OCI-LY7 (cell line): ENCODE data around the gene TFEB. TPM values are rescaled to one million over a fixed set of nuclear protein-coding genes. Genes with fewer than 3 reads are reported as not detected.

Source experiments
- BruUV-seq: library from RNA; stranded (reverse); fragments of 400-500 nt; replicated peaks from 2 replicates; lab custom pipeline; 2021; lab: Mats Ljungman, UMichigan
- CTCF ChIA-PET: fragments of 300-600 bp; sonication (Branson Sonifier 250); formaldehyde crosslinking; loops from one replicate; lab custom pipeline; 2022; ENCODE audit warnings: antibody characterized with exemption; ENCODE audit not compliant: unreplicated experiment; lab: Charles Lee
- POLR2A ChIA-PET: fragments of 300-600 bp; sonication (Branson Sonifier 250); formaldehyde crosslinking; loops from one replicate; lab custom pipeline; 2022; ENCODE audit warnings: antibody characterized with exemption; lab: Charles Lee
- DNase-seq: peaks from one replicate; pipeline ENCODE4 v3.0.0-alpha.2; 2015; ENCODE audit warnings: low spot score
- H2AFZ ChIP-seq: fragments of 200-600 bp; sonication (generic), shearing (Covaris generic); 2 replicates; pipeline ENCODE4 v1.6.1; 2014; ENCODE audit warnings: mild to moderate bottlenecking, antibody characterized with exemption, low read length, moderate library complexity
- H3K27ac ChIP-seq: fragments of 200-600 bp; sonication (generic); 2 replicates; pipeline ENCODE4 v1.5.1; 2014; ENCODE audit warnings: mixed run types, low read depth, mild to moderate bottlenecking, moderate library complexity, low read length, inconsistent platforms; ENCODE audit not compliant: poor library complexity, severe bottlenecking
- H3K36me3 ChIP-seq: fragments of 200-600 bp; sonication (generic); 2 replicates; pipeline ENCODE4 v1.6.1; 2014; ENCODE audit warnings: mild to moderate bottlenecking, antibody characterized with exemption, low read length, moderate library complexity, mixed read lengths; ENCODE audit not compliant: insufficient read depth
- H3K4me1 ChIP-seq: fragments of 200-600 bp; sonication (generic); 2 replicates; pipeline ENCODE4 v1.5.1; 2014; ENCODE audit warnings: mild to moderate bottlenecking, low read length; ENCODE audit not compliant: insufficient read depth, poor library complexity, severe bottlenecking
- H3K4me2 ChIP-seq: fragments of 200-600 bp; sonication (generic); 2 replicates; pipeline ENCODE4 v1.6.1; 2014; ENCODE audit warnings: mild to moderate bottlenecking, low read length
- H3K4me3 ChIP-seq: fragments of 200-600 bp; sonication (generic); 2 replicates; pipeline ENCODE4 v1.5.1; 2014; ENCODE audit warnings: mild to moderate bottlenecking, low read depth, low read length; ENCODE audit not compliant: poor library complexity, severe bottlenecking
- H3K79me2 ChIP-seq: fragments of 200-600 bp; sonication (generic); 2 replicates; pipeline ENCODE4 v1.6.1; 2016; ENCODE audit warnings: low read depth, mild to moderate bottlenecking, low read length, moderate library complexity, mixed read lengths; ENCODE audit not compliant: insufficient read depth
- H3K9me2 ChIP-seq: fragments of 200-600 bp; sonication (generic); 2 replicates; pipeline ENCODE4 v1.6.1; 2016; ENCODE audit warnings: mild to moderate bottlenecking, low read length, mixed read lengths; ENCODE audit not compliant: insufficient read depth
- H3K9me3 ChIP-seq: fragments of 200-600 bp; sonication (generic); 2 replicates; pipeline ENCODE4 v1.6.1; 2014; ENCODE audit warnings: mild to moderate bottlenecking, mixed run types, low read length, mixed read lengths
- H4K20me1 ChIP-seq: fragments of 200-600 bp; sonication (generic); 2 replicates; pipeline ENCODE4 v1.6.1; 2014; ENCODE audit warnings: mild to moderate bottlenecking, antibody characterized with exemption, low read length, moderate library complexity, mixed read lengths; ENCODE audit not compliant: insufficient read depth
- EZH2phosphoT487 ChIP-seq: fragments of 200-600 bp; sonication (generic); IDR thresholded peaks from 2 replicates; pipeline ENCODE4 v1.6.1; 2018; ENCODE audit warnings: low read depth, borderline replicate concordance, mild to moderate bottlenecking, mixed run types, antibody characterized with exemption, low read length, moderate library complexity, mixed read lengths
- intact Hi-C: fragments of 100-400 bp; cut with micrococcal nuclease; formaldehyde crosslinking; loops from one replicate; pipeline ENCODE4 v1.10.0; 2022; ENCODE audit not compliant: unreplicated experiment
- total RNA-seq, 2 experiments: library from RNA; depleted of rRNA in 1 of 2; stranded (reverse); fragments of >200 nt in 1 of 2; shearing (Covaris generic) in 1 of 2; gene quantifications; 2 replicates each; pipeline ENCODE4 v1.2.3, GENCODE V29; 2014 to 2022
- TF ChIP-seq, protein P1 (sequence below): fragments of 200-600 bp; sonication (generic); conservative IDR thresholded peaks from 2 replicates; pipeline ENCODE4 v1.5.1; 2014; ENCODE audit warnings: mild to moderate bottlenecking, antibody characterized with exemption, low read length, moderate library complexity, mixed read lengths

TFEB gene
- total RNA-seq, 2 experiments from 2014 or later: 36.8 to 60.0 TPM

DNA sequence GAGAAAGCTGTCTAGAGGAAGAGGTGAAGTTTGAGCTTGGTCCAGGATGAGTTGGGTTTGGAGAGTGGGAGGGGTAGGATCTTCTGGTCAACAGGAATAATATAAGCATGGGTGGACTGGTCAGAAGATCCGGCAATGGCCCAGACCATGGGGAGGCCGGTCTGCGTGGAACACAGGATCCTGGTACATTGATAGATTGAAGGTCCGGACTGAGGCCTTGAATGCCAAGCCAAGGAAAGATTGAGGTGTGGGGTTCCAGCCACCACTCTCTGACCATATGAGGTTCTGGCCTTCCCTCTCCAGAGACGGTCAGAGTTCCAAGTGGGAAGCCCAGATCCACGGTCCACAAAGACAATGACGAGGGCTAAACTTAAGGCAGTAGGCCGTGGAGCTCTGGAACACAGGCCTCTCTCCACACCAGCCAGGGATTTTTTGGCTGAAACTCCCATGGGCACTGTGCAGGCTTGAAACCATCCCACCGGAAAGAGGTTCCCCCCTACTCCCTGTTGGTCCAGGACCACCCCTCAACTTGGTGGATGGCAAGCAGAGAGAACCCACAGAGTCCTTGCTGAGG is 94.0 kb downstream of the TFEB start:
- CTCF ChIA-PET: no interaction called here

GRCh38 chr6:41640426-41640825 is 95.0 kb downstream of the TFEB start:
- H3K9me3 ChIP-seq: no peaks in the 10 kb centered on the region
- intact Hi-C loops: no loop called here
- no peak overlapping the region for H3K27ac ChIP-seq
- TF ChIP-seq, protein P1, sequence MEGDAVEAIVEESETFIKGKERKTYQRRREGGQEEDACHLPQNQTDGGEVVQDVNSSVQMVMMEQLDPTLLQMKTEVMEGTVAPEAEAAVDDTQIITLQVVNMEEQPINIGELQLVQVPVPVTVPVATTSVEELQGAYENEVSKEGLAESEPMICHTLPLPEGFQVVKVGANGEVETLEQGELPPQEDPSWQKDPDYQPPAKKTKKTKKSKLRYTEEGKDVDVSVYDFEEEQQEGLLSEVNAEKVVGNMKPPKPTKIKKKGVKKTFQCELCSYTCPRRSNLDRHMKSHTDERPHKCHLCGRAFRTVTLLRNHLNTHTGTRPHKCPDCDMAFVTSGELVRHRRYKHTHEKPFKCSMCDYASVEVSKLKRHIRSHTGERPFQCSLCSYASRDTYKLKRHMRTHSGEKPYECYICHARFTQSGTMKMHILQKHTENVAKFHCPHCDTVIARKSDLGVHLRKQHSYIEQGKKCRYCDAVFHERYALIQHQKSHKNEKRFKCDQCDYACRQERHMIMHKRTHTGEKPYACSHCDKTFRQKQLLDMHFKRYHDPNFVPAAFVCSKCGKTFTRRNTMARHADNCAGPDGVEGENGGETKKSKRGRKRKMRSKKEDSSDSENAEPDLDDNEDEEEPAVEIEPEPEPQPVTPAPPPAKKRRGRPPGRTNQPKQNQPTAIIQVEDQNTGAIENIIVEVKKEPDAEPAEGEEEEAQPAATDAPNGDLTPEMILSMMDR: no peak
- no peak for TF ChIP-seq EZH2phosphoT487
- H4K20me1 ChIP-seq: no peaks in the 10 kb centered on the region
- no peaks in the 10 kb centered on the region for H3K36me3 ChIP-seq
- CTCF ChIA-PET: no interaction called here
- no peak overlapping the region for H3K4me3 ChIP-seq
- H3K79me2 ChIP-seq: no peaks in the 10 kb centered on the region
- H3K4me2 ChIP-seq: no peak overlapping the region
- no peak overlapping the region for H2AFZ ChIP-seq
- POLR2A ChIA-PET: no interaction called here
- H3K9me2 ChIP-seq: no peaks in the 10 kb centered on the region
- BruUV-seq: no TSS peak
- no peaks in the 10 kb centered on the region for H3K4me1 ChIP-seq
- DNase-seq: no peak

More for the DNA sequence above, 94.0 kb downstream of the TFEB start:
- no peak overlapping the region for H2AFZ ChIP-seq
- intact Hi-C loops: no loop called here
- H3K4me1 ChIP-seq: no peaks in the 10 kb centered on the region
- H3K79me2 ChIP-seq: no peaks in the 10 kb centered on the region
- no peak overlapping the region for H3K4me2 ChIP-seq
- no peak for DNase-seq
- BruUV-seq: no TSS peak
- POLR2A ChIA-PET: interaction anchor here (0.6 kb wide), 1 partner anchor 40 kb away, joined by 4 read pairs; no protein-coding TSS in a partner anchor
- no peaks in the 10 kb centered on the region for H3K36me3 ChIP-seq
- H4K20me1 ChIP-seq: no peaks in the 10 kb centered on the region
- no peak for TF ChIP-seq EZH2phosphoT487
- TF ChIP-seq, protein P1: no peak
- H3K9me3 ChIP-seq: no peaks in the 10 kb centered on the region
- no peak overlapping the region for H3K4me3 ChIP-seq
- no peak overlapping the region for H3K27ac ChIP-seq
- no peaks in the 10 kb centered on the region for H3K9me2 ChIP-seq

- H3K4me3 ChIP-seq: no peak overlapping the region
- BruUV-seq: no TSS peak
- TF ChIP-seq, protein P1: no peak
- TF ChIP-seq EZH2phosphoT487: no peak
- no peak overlapping the region for H2AFZ ChIP-seq
- H3K9me2 ChIP-seq: no peaks in the 10 kb centered on the region
- H3K36me3 ChIP-seq: no peaks in the 10 kb centered on the region
- intact Hi-C loops: no loop called here
- no peaks in the 10 kb centered on the region for H4K20me1 ChIP-seq
- H3K4me1 ChIP-seq: no peaks in the 10 kb centered on the region
- no peak overlapping the region for H3K4me2 ChIP-seq
- POLR2A ChIA-PET: no interaction called here
- H3K27ac ChIP-seq: no peak overlapping the region
- CTCF ChIA-PET: no interaction called here
- H3K79me2 ChIP-seq: no peaks in the 10 kb centered on the region
- no peak for DNase-seq
- no peaks in the 10 kb centered on the region for H3K9me3 ChIP-seq
Observed at GRCh38 chr6:41639809-41640371, 95.5 kb downstream of the TFEB start.
